Measurements from ENCODE around the gene RAPGEF4.

RAPGEF4 gene

GRCh38 chr2:172864182-172864581, 128.5 kb downstream of the RAPGEF4 start:
- no peak overlapping the region for H3K4me3 ChIP-seq (ENCODE audit: low read depth in 1 of 5, low read length in 5 of 5)
- no peaks in the 10 kb centered on the region for H3K9me3 ChIP-seq (ENCODE audit: control insufficient read depth in 5 of 5, low read length in 5 of 5)

GRCh38 chr2:172865422-172865821, 129.8 kb downstream of the RAPGEF4 start:
- Histone ChIP-seq H3K4me1 (ENCODE audit: control insufficient read depth in 5 of 5, insufficient read depth in 5 of 5, low read length in 5 of 5) (peaks cover 0 to 16% (median 0%) of the 10 kb centered on the region in 5 donors), H3K27me3 (ENCODE audit: control insufficient read depth in 5 of 5, insufficient read depth in 4 of 5, low read length in 5 of 5) (no peaks in the 10 kb centered on the region), H3K36me3 (ENCODE audit: control insufficient read depth in 5 of 5, insufficient read depth in 5 of 5, low read length in 5 of 5) (no peaks in the 10 kb centered on the region), H3K9me3 (ENCODE audit: control insufficient read depth in 5 of 5, low read length in 5 of 5) (no peaks in the 10 kb centered on the region), H3K4me3 (ENCODE audit: low read depth in 1 of 5, low read length in 5 of 5) (no peak overlapping the region), H3K27ac (ENCODE audit: low read depth, low read length) (no peak overlapping the region), H3K9ac (ENCODE audit: low read length in 5 of 5) (no peak overlapping the region)

More at GRCh38 chr2:172864182-172864581, 128.5 kb downstream of the RAPGEF4 start:
- peaks cover 0 to 25% (median 3%) of the 10 kb centered on the region in 5 donors for H3K4me1 ChIP-seq (ENCODE audit: control insufficient read depth in 5 of 5, insufficient read depth in 5 of 5, low read length in 5 of 5)
- no peak overlapping the region for H3K27ac ChIP-seq (ENCODE audit: low read depth, low read length)
- H3K9ac ChIP-seq (ENCODE audit: low read length in 5 of 5), result no peak overlapping the region
- no peaks in the 10 kb centered on the region for H3K36me3 ChIP-seq (ENCODE audit: control insufficient read depth in 5 of 5, insufficient read depth in 5 of 5, low read length in 5 of 5)
- no peaks in the 10 kb centered on the region for H3K27me3 ChIP-seq (ENCODE audit: control insufficient read depth in 5 of 5, insufficient read depth in 4 of 5, low read length in 5 of 5)

GRCh38 chr2:172869861-172870260, 134.2 kb downstream of the RAPGEF4 start:
- no peak overlapping the region for H3K9ac ChIP-seq (ENCODE audit: low read length in 5 of 5)
- H3K4me1 ChIP-seq (ENCODE audit: control insufficient read depth in 5 of 5, insufficient read depth in 5 of 5, low read length in 5 of 5), result no peaks in the 10 kb centered on the region
- H3K36me3 ChIP-seq (ENCODE audit: control insufficient read depth in 5 of 5, insufficient read depth in 5 of 5, low read length in 5 of 5), result no peaks in the 10 kb centered on the region

GRCh38 chr2:172870396-172870795, 134.8 kb downstream of the RAPGEF4 start:
- Histone ChIP-seq H3K9ac (ENCODE audit: low read length in 5 of 5) (no peak overlapping the region), H3K27me3 (ENCODE audit: control insufficient read depth in 5 of 5, insufficient read depth in 4 of 5, low read length in 5 of 5) (no peaks in the 10 kb centered on the region), H3K4me1 (ENCODE audit: control insufficient read depth in 5 of 5, insufficient read depth in 5 of 5, low read length in 5 of 5) (no peaks in the 10 kb centered on the region), H3K36me3 (ENCODE audit: control insufficient read depth in 5 of 5, insufficient read depth in 5 of 5, low read length in 5 of 5) (no peaks in the 10 kb centered on the region), H3K4me3 (ENCODE audit: low read depth in 1 of 5, low read length in 5 of 5) (no peak overlapping the region), H3K9me3 (ENCODE audit: control insufficient read depth in 5 of 5, low read length in 5 of 5) (no peaks in the 10 kb centered on the region), H3K27ac (ENCODE audit: low read depth, low read length) (no peak overlapping the region)

More at GRCh38 chr2:172869861-172870260, 134.2 kb downstream of the RAPGEF4 start:
- H3K27me3 ChIP-seq (ENCODE audit: control insufficient read depth in 5 of 5, insufficient read depth in 4 of 5, low read length in 5 of 5), result no peaks in the 10 kb centered on the region
- no peak overlapping the region for H3K4me3 ChIP-seq (ENCODE audit: low read depth in 1 of 5, low read length in 5 of 5)
- no peaks in the 10 kb centered on the region for H3K9me3 ChIP-seq (ENCODE audit: control insufficient read depth in 5 of 5, low read length in 5 of 5)
- no peak overlapping the region for H3K27ac ChIP-seq (ENCODE audit: low read depth, low read length)

GRCh38 chr2:172877826-172878225, 142.2 kb downstream of the RAPGEF4 start:
- H3K27me3 ChIP-seq (ENCODE audit: control insufficient read depth in 5 of 5, insufficient read depth in 4 of 5, low read length in 5 of 5), result no peaks in the 10 kb centered on the region
- H3K4me3 ChIP-seq (ENCODE audit: low read depth in 1 of 5, low read length in 5 of 5), result no peak overlapping the region
- no peak overlapping the region for H3K27ac ChIP-seq (ENCODE audit: low read depth, low read length)
- no peaks in the 10 kb centered on the region for H3K36me3 ChIP-seq (ENCODE audit: control insufficient read depth in 5 of 5, insufficient read depth in 5 of 5, low read length in 5 of 5)
- no peak overlapping the region for H3K9ac ChIP-seq (ENCODE audit: low read length in 5 of 5)
- peaks cover 0 to 2% (median 0%) of the 10 kb centered on the region in 5 donors for H3K4me1 ChIP-seq (ENCODE audit: control insufficient read depth in 5 of 5, insufficient read depth in 5 of 5, low read length in 5 of 5)
- H3K9me3 ChIP-seq (ENCODE audit: control insufficient read depth in 5 of 5, low read length in 5 of 5), result no peaks in the 10 kb centered on the region

- Histone ChIP-seq H3K9me3 (ENCODE audit: control insufficient read depth in 5 of 5, low read length in 5 of 5) (no peaks in the 10 kb centered on the region), H3K4me1 (ENCODE audit: control insufficient read depth in 5 of 5, insufficient read depth in 5 of 5, low read length in 5 of 5) (peaks cover 0 to 2% (median 0%) of the 10 kb centered on the region in 5 donors), H3K36me3 (ENCODE audit: control insufficient read depth in 5 of 5, insufficient read depth in 5 of 5, low read length in 5 of 5) (no peaks in the 10 kb centered on the region), H3K9ac (ENCODE audit: low read length in 5 of 5) (no peak overlapping the region), H3K27me3 (ENCODE audit: control insufficient read depth in 5 of 5, insufficient read depth in 4 of 5, low read length in 5 of 5) (no peaks in the 10 kb centered on the region), H3K4me3 (ENCODE audit: low read depth in 1 of 5, low read length in 5 of 5) (no peak overlapping the region), H3K27ac (ENCODE audit: low read depth, low read length) (no peak overlapping the region)
Measured at GRCh38 chr2:172878260-172878659, 142.6 kb downstream of the RAPGEF4 start.

GRCh38 chr2:172884336-172884735, 148.7 kb downstream of the RAPGEF4 start:
- H3K27ac ChIP-seq (ENCODE audit: low read depth, low read length), result no peak overlapping the region
- H3K36me3 ChIP-seq (ENCODE audit: control insufficient read depth in 5 of 5, insufficient read depth in 5 of 5, low read length in 5 of 5), result no peaks in the 10 kb centered on the region
- no peaks in the 10 kb centered on the region for H3K9me3 ChIP-seq (ENCODE audit: control insufficient read depth in 5 of 5, low read length in 5 of 5)
- H3K9ac ChIP-seq (ENCODE audit: low read length in 5 of 5), result no peak overlapping the region
- no peaks in the 10 kb centered on the region for H3K27me3 ChIP-seq (ENCODE audit: control insufficient read depth in 5 of 5, insufficient read depth in 4 of 5, low read length in 5 of 5)
- H3K4me1 ChIP-seq (ENCODE audit: control insufficient read depth in 5 of 5, insufficient read depth in 5 of 5, low read length in 5 of 5), result peaks cover 0 to 5% (median 0%) of the 10 kb centered on the region in 5 donors
- no peak overlapping the region for H3K4me3 ChIP-seq (ENCODE audit: low read depth in 1 of 5, low read length in 5 of 5)

- no peak overlapping the region for H3K27ac ChIP-seq (ENCODE audit: low read depth, low read length)
- H3K9me3 ChIP-seq (ENCODE audit: control insufficient read depth in 5 of 5, low read length in 5 of 5), result no peaks in the 10 kb centered on the region
- H3K4me1 ChIP-seq (ENCODE audit: control insufficient read depth in 5 of 5, insufficient read depth in 5 of 5, low read length in 5 of 5), result peaks cover 0 to 9% (median 3%) of the 10 kb centered on the region in 5 donors
- no peaks in the 10 kb centered on the region for H3K27me3 ChIP-seq (ENCODE audit: control insufficient read depth in 5 of 5, insufficient read depth in 4 of 5, low read length in 5 of 5)
- H3K4me3 ChIP-seq (ENCODE audit: low read depth in 1 of 5, low read length in 5 of 5), result no peak overlapping the region
- no peak overlapping the region for H3K9ac ChIP-seq (ENCODE audit: low read length in 5 of 5)
- H3K36me3 ChIP-seq (ENCODE audit: control insufficient read depth in 5 of 5, insufficient read depth in 5 of 5, low read length in 5 of 5), result no peaks in the 10 kb centered on the region
Measured at GRCh38 chr2:172885996-172886395, 150.4 kb downstream of the RAPGEF4 start.

- H3K9me3 ChIP-seq (ENCODE audit: control insufficient read depth in 5 of 5, low read length in 5 of 5), result no peaks in the 10 kb centered on the region
- no peak overlapping the region for H3K9ac ChIP-seq (ENCODE audit: low read length in 5 of 5)
- peaks cover 0 to 9% (median 3%) of the 10 kb centered on the region in 5 donors for H3K4me1 ChIP-seq (ENCODE audit: control insufficient read depth in 5 of 5, insufficient read depth in 5 of 5, low read length in 5 of 5)
- H3K4me3 ChIP-seq (ENCODE audit: low read depth in 1 of 5, low read length in 5 of 5), result no peak overlapping the region
- no peaks in the 10 kb centered on the region for H3K36me3 ChIP-seq (ENCODE audit: control insufficient read depth in 5 of 5, insufficient read depth in 5 of 5, low read length in 5 of 5)
- no peak overlapping the region for H3K27ac ChIP-seq (ENCODE audit: low read depth, low read length)
- no peaks in the 10 kb centered on the region for H3K27me3 ChIP-seq (ENCODE audit: control insufficient read depth in 5 of 5, insufficient read depth in 4 of 5, low read length in 5 of 5)
Measured at GRCh38 chr2:172887280-172887679, 151.6 kb downstream of the RAPGEF4 start.

GRCh38 chr2:172888714-172889669, 153.3 kb downstream of the RAPGEF4 start:
- Histone ChIP-seq H3K9me3 (ENCODE audit: control insufficient read depth in 5 of 5, low read length in 5 of 5) (no peaks in the 10 kb centered on the region), H3K27ac (ENCODE audit: low read depth, low read length) (no peak overlapping the region)

More at GRCh38 chr2:172888714-172889669, 153.3 kb downstream of the RAPGEF4 start:
- no peak overlapping the region for H3K4me3 ChIP-seq (ENCODE audit: low read depth in 1 of 5, low read length in 5 of 5)
- no peak overlapping the region for H3K9ac ChIP-seq (ENCODE audit: low read length in 5 of 5)
- no peaks in the 10 kb centered on the region for H3K27me3 ChIP-seq (ENCODE audit: control insufficient read depth in 5 of 5, insufficient read depth in 4 of 5, low read length in 5 of 5)
- H3K36me3 ChIP-seq (ENCODE audit: control insufficient read depth in 5 of 5, insufficient read depth in 5 of 5, low read length in 5 of 5), result no peaks in the 10 kb centered on the region
- peaks cover 0 to 9% (median 3%) of the 10 kb centered on the region in 5 donors for H3K4me1 ChIP-seq (ENCODE audit: control insufficient read depth in 5 of 5, insufficient read depth in 5 of 5, low read length in 5 of 5)
